ENCODE results near the gene MYO1H.

The MYO1H gene

DNA sequence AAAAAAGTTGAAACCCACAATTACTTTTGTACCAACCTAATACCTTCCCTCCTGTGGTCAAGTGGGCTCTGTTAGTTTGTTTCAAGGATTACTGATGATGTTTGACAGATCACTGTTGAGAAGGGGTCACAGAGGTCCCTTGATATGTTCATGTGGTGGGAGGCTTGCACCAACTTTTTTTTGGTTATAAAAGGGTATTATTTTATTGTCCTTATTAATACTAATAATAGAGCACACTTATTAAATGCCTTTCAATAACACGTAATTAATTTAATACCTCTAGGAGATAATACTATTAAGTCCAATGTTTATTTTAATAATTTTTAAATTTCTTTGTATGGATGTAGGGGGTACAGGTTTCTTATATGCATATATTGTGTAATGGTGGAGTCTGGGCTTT is 134.2 kb downstream of the MYO1H start:
- no peak for DNase-seq (ENCODE audit: extremely low read depth, insufficient read length)
- Histone ChIP-seq H3K36me3 (ENCODE audit: control insufficient read depth, insufficient read depth, low read length) (peaks cover 6% of the 10 kb centered on the region), H3K4me3 (replicated peaks; ENCODE audit: low read depth, low read length) (no peak overlapping the region), H3K27me3 (replicated peaks; ENCODE audit: control insufficient read depth, insufficient read depth, low read length) (no peaks in the 10 kb centered on the region)
- TF ChIP-seq, protein P1, sequence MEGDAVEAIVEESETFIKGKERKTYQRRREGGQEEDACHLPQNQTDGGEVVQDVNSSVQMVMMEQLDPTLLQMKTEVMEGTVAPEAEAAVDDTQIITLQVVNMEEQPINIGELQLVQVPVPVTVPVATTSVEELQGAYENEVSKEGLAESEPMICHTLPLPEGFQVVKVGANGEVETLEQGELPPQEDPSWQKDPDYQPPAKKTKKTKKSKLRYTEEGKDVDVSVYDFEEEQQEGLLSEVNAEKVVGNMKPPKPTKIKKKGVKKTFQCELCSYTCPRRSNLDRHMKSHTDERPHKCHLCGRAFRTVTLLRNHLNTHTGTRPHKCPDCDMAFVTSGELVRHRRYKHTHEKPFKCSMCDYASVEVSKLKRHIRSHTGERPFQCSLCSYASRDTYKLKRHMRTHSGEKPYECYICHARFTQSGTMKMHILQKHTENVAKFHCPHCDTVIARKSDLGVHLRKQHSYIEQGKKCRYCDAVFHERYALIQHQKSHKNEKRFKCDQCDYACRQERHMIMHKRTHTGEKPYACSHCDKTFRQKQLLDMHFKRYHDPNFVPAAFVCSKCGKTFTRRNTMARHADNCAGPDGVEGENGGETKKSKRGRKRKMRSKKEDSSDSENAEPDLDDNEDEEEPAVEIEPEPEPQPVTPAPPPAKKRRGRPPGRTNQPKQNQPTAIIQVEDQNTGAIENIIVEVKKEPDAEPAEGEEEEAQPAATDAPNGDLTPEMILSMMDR (IDR thresholded peaks at IDR 0.05; ENCODE audit: insufficient read depth, low read length, poor library complexity, severe bottlenecking) = no peak

DNA sequence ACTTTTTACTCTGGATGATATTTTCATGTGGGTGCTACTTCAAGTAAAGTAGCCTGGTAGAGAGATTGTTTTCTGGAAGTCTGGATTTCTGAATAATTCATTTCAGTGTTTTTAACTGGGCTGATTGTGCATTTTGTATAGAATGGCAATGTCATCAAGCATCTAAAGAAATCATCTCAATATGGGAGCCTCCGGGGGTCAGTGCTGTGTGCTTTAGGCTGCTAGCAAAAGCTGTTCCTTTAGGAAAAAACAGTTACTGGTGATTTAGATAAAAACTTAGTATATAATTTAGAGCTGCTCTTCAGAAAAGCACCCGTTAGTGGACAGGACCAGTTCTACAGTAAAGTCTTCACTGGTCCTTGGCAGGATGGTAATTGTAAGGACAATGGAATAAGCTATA is 134.8 kb downstream of the MYO1H start:
- Histone ChIP-seq H3K4me3 (replicated peaks; ENCODE audit: low read depth, low read length) (no peak overlapping the region), H3K27me3 (replicated peaks; ENCODE audit: control insufficient read depth, insufficient read depth, low read length) (no peaks in the 10 kb centered on the region), H3K36me3 (ENCODE audit: control insufficient read depth, insufficient read depth, low read length) (peaks cover 9% of the 10 kb centered on the region)
- TF ChIP-seq, protein P1 (IDR thresholded peaks at IDR 0.05; ENCODE audit: insufficient read depth, low read length, poor library complexity, severe bottlenecking) = no peak
- no peak for DNase-seq (ENCODE audit: extremely low read depth, insufficient read length)

DNA sequence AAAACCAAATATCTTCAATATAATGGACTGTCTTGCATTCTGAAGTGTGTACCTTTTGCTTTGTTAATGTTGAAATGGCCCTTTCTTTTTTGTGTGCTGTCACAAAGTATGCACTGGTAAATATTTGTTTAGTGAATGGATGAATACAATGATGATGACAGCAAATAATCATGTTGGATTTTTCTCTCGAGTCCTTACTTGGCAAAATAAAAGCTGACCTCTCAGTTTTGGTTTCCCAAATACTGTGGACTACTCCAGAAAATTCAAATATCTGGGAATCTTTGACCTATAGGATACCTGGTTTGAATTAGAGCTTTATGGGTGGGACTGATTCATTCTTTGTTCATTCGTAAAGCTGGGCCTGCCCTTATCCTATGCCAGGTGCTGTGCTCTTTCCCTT is 135.2 kb downstream of the MYO1H start:
- Histone ChIP-seq H3K4me3 (replicated peaks; ENCODE audit: low read depth, low read length) (no peak overlapping the region), H3K27me3 (replicated peaks; ENCODE audit: control insufficient read depth, insufficient read depth, low read length) (no peaks in the 10 kb centered on the region), H3K36me3 (ENCODE audit: control insufficient read depth, insufficient read depth, low read length) (peaks cover 9% of the 10 kb centered on the region)
- TF ChIP-seq, protein P1 (IDR thresholded peaks at IDR 0.05; ENCODE audit: insufficient read depth, low read length, poor library complexity, severe bottlenecking) = no peak
- no peak for DNase-seq (ENCODE audit: extremely low read depth, insufficient read length)

DNA sequence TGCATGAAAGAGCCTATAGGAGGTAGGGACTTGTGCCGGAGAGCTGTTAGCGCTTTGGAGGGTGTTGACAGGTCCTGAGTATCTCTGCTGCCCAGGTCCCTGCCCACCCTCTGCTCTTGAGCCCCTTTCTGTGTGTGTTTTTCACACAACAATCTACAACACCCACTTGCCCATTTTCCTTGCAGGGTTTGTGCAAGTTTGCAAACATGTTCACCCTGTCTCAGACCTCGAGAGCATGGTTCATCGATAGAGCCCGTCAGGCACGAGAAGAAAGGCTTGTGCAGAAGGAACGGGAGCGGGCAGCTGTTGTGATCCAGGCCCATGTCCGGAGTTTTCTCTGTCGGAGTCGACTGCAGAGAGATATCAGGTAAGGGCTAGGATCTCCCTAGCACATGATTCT is 135.6 kb downstream of the MYO1H start:
- TF ChIP-seq, protein P1 (IDR thresholded peaks at IDR 0.05; ENCODE audit: insufficient read depth, low read length, poor library complexity, severe bottlenecking) = no peak

DNA sequence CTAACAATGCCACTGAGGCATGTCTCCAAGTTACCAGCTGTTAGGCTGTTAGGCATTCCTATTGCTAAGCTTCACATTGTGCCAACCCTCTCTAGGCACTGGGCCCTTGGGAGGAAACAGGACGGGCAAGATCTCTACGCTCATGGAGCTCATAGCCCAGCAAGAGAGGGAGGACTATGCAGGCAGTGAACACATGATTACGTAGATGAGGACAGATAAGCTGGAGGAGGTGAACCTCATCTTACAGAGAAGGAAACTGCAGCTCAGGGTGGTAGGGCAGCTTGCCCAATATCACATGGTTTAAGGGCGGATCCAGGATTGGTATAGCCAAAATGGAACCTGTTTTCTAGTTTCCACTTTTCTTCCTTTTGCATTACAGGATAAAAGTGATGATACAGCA is 137.5 kb downstream of the MYO1H start:
- no peaks in the 10 kb centered on the region for H3K27me3 ChIP-seq (replicated peaks; ENCODE audit: control insufficient read depth, insufficient read depth, low read length)
- TF ChIP-seq, protein P1 (IDR thresholded peaks at IDR 0.05; ENCODE audit: insufficient read depth, low read length, poor library complexity, severe bottlenecking) = no peak
- no peak overlapping the region for H3K4me3 ChIP-seq (replicated peaks; ENCODE audit: low read depth, low read length)
- H3K36me3 ChIP-seq (ENCODE audit: control insufficient read depth, insufficient read depth, low read length) = peaks cover 22% of the 10 kb centered on the region
- no peak for DNase-seq (ENCODE audit: extremely low read depth, insufficient read length)

More for the DNA sequence above, 135.6 kb downstream of the MYO1H start:
- H3K27me3 ChIP-seq (replicated peaks; ENCODE audit: control insufficient read depth, insufficient read depth, low read length) = no peaks in the 10 kb centered on the region
- H3K36me3 ChIP-seq (ENCODE audit: control insufficient read depth, insufficient read depth, low read length) = peaks cover 9% of the 10 kb centered on the region
- no peak for DNase-seq (ENCODE audit: extremely low read depth, insufficient read length)
- no peak overlapping the region for H3K4me3 ChIP-seq (replicated peaks; ENCODE audit: low read depth, low read length)

Measured in GM06990 (cell line).